Esophagus muscularis mucosa (tissue), 4 donors: ENCODE results near the gene LYSMD4. TPM values are rescaled to one million over a fixed set of nuclear protein-coding genes. Genes with fewer than 3 reads are reported as not detected.

Experiments used
- DNase-seq: peaks from one replicate; pipeline ENCODE4 v3.0.0-alpha.2; 2017; ENCODE audit errors: extremely low spot score
- H3K27ac ChIP-seq, 4 donors: fragments of 200-600 bp; sonication (generic); replicated peaks in 1 of 4; 1 replicate in 3 of 4; 2 replicates in 1 of 4; pipeline ENCODE4 v1.5.1; 2016 to 2019; ENCODE audit warnings: mild to moderate bottlenecking in 1 of 4
- H3K27me3 ChIP-seq, 4 donors: fragments of 200-600 bp; sonication (generic); one replicate each; pipeline versions ENCODE4 v1.5.1 to v1.6.0; 2016 to 2019
- H3K36me3 ChIP-seq, 4 donors: fragments of 200-600 bp; sonication (generic); one replicate each; pipeline ENCODE4 v1.5.1; 2016 to 2019
- H3K4me1 ChIP-seq, 4 donors: fragments of 200-600 bp; sonication (generic); one replicate each; pipeline ENCODE4 v1.5.1; 2016 to 2019
- H3K4me3 ChIP-seq, 4 donors: fragments of 200-600 bp; sonication (generic); 1 replicate in 2 of 4; 2 replicates in 2 of 4; pipeline ENCODE4 v1.5.1; 2016 to 2019; ENCODE audit warnings: mild to moderate bottlenecking in 4 of 4, moderate library complexity in 1 of 4
- H3K9me3 ChIP-seq, 4 donors: fragments of 200-600 bp; sonication (generic); 1 replicate in 3 of 4; 2 replicates in 1 of 4; pipeline ENCODE4 v1.5.1; 2016 to 2019
- EP300 ChIP-seq: sonication (generic); formaldehyde crosslinking; IDR thresholded peaks from one replicate; pipeline ENCODE4 v1.6.1; 2017; ENCODE audit warnings: antibody characterized with exemption
- POLR2A ChIP-seq: fragments of 450-650 bp; IDR thresholded peaks from one replicate; pipeline ENCODE4 v1.6.1; 2017; ENCODE audit warnings: antibody characterized with exemption, moderate library complexity, mild to moderate bottlenecking, low read depth
- POLR2AphosphoS5 ChIP-seq, 2 donors: sonication (generic); formaldehyde crosslinking; IDR thresholded peaks; one replicate each; pipeline ENCODE4 v1.6.1; 2017; ENCODE audit warnings: antibody characterized with exemption in 2 of 2
- WGBS: methylation state at CpG from one replicate; pipeline ENCODE4 v1.1.5; 2018; 5-methylcytosine and 5-hydroxymethylcytosine counted together
- intact Hi-C: fragments of 100-400 bp; cut with DNase I; formaldehyde crosslinking; loops from one replicate; pipeline ENCODE4 v1.15.1; 2023
- total RNA-seq, 4 donors: library from RNA; depleted of rRNA; stranded (reverse); fragments of >200 nt; gene quantifications; one replicate each; pipeline versions ENCODE4 v1.1.0 to v1.2.1, GENCODE V29; 2016
- TF ChIP-seq, protein P1 (sequence below), 3 experiments: fragments of 200-600 bp in 2 of 3; fragments of 450-650 bp in 1 of 3; sonication (generic) in 2 of 3; IDR thresholded peaks; one replicate each; pipeline ENCODE4 v1.5.1; 2017 to 2019; ENCODE audit warnings: antibody characterized with exemption in 3 of 3, mild to moderate bottlenecking in 2 of 3, moderate library complexity in 1 of 3

LYSMD4 gene
- total RNA-seq, 4 donors from 2014 or later, result 7.6 to 15.8 (median 15.2) TPM

- peak overlapping the region in 2 of 4 donors; percentile 38 to 68 for H3K27ac ChIP-seq
- TF ChIP-seq POLR2AphosphoS5 (IDR thresholded peaks at IDR 0.05), result no peak
- TF ChIP-seq POLR2A, result no peak
- no peak for TF ChIP-seq EP300
- TF ChIP-seq, protein P1, sequence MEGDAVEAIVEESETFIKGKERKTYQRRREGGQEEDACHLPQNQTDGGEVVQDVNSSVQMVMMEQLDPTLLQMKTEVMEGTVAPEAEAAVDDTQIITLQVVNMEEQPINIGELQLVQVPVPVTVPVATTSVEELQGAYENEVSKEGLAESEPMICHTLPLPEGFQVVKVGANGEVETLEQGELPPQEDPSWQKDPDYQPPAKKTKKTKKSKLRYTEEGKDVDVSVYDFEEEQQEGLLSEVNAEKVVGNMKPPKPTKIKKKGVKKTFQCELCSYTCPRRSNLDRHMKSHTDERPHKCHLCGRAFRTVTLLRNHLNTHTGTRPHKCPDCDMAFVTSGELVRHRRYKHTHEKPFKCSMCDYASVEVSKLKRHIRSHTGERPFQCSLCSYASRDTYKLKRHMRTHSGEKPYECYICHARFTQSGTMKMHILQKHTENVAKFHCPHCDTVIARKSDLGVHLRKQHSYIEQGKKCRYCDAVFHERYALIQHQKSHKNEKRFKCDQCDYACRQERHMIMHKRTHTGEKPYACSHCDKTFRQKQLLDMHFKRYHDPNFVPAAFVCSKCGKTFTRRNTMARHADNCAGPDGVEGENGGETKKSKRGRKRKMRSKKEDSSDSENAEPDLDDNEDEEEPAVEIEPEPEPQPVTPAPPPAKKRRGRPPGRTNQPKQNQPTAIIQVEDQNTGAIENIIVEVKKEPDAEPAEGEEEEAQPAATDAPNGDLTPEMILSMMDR (IDR thresholded peaks at IDR 0.05), result no peak
Observed at GRCh38 chr15:99718421-99718820, 14.8 kb downstream of the LYSMD4 start.

DNA sequence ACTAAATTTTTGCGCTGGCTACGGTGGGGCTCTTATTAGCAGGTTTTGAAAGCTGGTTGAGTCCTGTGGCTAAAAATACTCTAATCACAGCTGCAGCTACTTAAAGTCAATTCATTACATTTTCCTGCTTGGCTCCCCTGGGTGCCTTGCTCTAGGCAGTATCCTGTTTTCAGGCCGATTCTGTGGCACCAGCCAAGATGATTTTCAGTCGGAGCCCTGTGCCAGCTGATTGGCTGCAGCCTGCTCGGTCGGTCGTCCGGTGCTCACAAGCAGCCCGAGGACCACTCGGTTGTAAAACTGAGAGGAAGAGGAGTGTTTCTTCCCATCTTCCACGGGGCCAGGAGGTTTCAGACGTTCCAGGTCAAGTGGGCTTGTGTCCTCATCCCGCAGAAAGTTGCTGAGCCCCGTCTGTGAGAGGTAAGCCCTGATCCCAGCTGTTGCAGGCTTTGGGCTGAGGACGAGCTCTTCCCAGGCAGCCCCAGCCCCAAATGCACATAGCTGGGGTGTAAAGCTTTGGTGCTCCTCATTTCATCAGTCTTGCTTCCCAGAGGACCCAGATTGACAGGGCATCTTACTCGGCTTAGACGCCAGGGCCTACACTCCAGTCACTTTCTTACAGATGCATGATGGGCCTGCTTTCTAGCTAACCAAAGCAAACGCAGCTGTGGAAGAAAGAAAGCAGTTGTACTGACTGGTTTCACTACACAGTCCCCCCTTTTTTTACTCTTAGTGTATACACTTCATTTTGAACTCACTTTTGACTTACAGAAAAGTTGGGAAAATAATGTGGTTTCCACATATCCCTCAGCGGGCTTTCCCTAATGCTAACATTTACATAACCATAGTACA lies 15.9 kb downstream of the LYSMD4 start:
- intact Hi-C loops, result no loop called here

More at GRCh38 chr15:99718421-99718820, 14.8 kb downstream of the LYSMD4 start:
- WGBS, result 78% methylated on average over 4 of the region's 4 CpGs
- no peak overlapping the region for H3K4me3 ChIP-seq
- no peak for DNase-seq
- H3K4me1 ChIP-seq, result peaks cover 35 to 53% (median 40%) of the 10 kb centered on the region in 4 donors
- H3K27me3 ChIP-seq, result no peaks in the 10 kb centered on the region
- peaks cover 0 to 39% (median 13%) of the 10 kb centered on the region in 4 donors for H3K36me3 ChIP-seq
- no peaks in the 10 kb centered on the region for H3K9me3 ChIP-seq
- intact Hi-C loops, result no loop called here

DNA sequence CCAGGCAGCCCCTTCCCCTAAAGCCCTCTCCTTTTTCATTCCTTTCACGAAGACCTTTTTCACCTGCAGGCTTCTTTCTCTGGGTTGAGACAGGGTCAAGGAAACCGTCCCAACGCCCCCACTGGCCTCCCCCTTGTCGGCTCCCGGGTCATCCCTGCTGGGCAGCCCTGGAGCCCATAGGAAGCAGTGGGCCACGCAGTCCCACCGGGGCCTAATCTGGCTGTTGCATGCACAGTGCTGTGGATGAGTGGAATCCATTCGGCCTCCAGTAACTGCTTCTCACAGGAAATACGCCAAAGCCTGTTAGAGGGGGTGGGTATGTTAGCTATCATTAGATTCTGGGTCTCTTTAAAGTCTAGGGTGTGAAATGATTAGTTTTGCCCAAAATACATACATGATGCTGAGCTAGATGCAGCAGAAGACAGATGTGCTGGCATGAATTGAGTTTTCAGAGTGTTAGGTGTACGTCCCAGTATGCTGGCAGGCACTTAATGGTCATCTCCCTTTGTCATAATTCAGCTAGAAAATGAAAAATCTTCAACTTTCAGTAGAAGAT lies 16.6 kb downstream of the LYSMD4 start:
- intact Hi-C loops, result no loop called here
- WGBS, result 70% methylated on average over 10 of the region's 10 CpGs
- H3K4me1 ChIP-seq, result peaks cover 41 to 56% (median 45%) of the 10 kb centered on the region in 4 donors
- H3K27ac ChIP-seq, result peak overlapping the region; percentile 38 to 78 (median 62)
- no peaks in the 10 kb centered on the region for H3K27me3 ChIP-seq
- H3K9me3 ChIP-seq, result no peaks in the 10 kb centered on the region
- peaks cover 3 to 56% (median 30%) of the 10 kb centered on the region in 4 donors for H3K36me3 ChIP-seq
- peak overlapping the region; percentile 5 to 25 (median 18) for H3K4me3 ChIP-seq
- DNase-seq, result no peak
- no peak for TF ChIP-seq EP300
- TF ChIP-seq POLR2AphosphoS5 (IDR thresholded peaks at IDR 0.05), result no peak
- TF ChIP-seq POLR2A, result no peak
- TF ChIP-seq, protein P1 (IDR thresholded peaks at IDR 0.05), result no peak

More for the DNA sequence above, 15.9 kb downstream of the LYSMD4 start:
- H3K36me3 ChIP-seq, result peaks cover 1 to 48% (median 23%) of the 10 kb centered on the region in 4 donors
- H3K9me3 ChIP-seq, result no peaks in the 10 kb centered on the region
- peak overlapping the region; percentile 38 to 78 (median 62) for H3K27ac ChIP-seq
- no peak for DNase-seq
- TF ChIP-seq POLR2AphosphoS5 (IDR thresholded peaks at IDR 0.05), result peak in 1 of 2 donors; percentile 29
- no peak for TF ChIP-seq EP300
- no peak for TF ChIP-seq POLR2A
- no peaks in the 10 kb centered on the region for H3K27me3 ChIP-seq
- peak overlapping the region; percentile 5 to 25 (median 18) for H3K4me3 ChIP-seq
- WGBS, result 48% methylated on average over 8 of the region's 19 CpGs
- peaks cover 36 to 54% (median 42%) of the 10 kb centered on the region in 4 donors for H3K4me1 ChIP-seq

DNA sequence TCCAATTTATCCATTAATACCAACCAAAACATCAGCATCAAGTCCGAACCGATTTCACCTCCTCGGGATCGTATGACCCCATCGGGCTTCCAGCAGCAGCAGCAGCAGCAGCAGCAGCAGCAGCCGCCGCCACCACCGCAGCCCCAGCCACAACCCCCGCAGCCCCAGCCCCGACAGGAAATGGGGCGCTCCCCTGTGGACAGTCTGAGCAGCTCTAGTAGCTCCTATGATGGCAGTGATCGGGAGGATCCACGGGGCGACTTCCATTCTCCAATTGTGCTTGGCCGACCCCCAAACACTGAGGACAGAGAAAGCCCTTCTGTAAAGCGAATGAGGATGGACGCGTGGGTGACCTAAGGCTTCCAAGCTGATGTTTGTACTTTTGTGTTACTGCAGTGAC lies 20.8 kb downstream of the LYSMD4 start:
- Histone ChIP-seq H3K9me3 (no peaks in the 10 kb centered on the region), H3K4me3 (no peak overlapping the region), H3K27me3 (no peaks in the 10 kb centered on the region), H3K36me3 (peaks cover 3 to 69% (median 45%) of the 10 kb centered on the region in 4 donors), H3K27ac (peak overlapping the region in 1 of 4 donors; percentile 56), H3K4me1 (peaks cover 55 to 71% (median 61%) of the 10 kb centered on the region in 4 donors)
- 74% methylated on average over 15 of the region's 18 CpGs for WGBS
- TF ChIP-seq, protein P1 (IDR thresholded peaks at IDR 0.05), result no peak
- no peak for TF ChIP-seq POLR2AphosphoS5 (IDR thresholded peaks at IDR 0.05)
- no peak for TF ChIP-seq EP300
- TF ChIP-seq POLR2A, result no peak
- no peak for DNase-seq
- intact Hi-C loops, result no loop called here

DNA sequence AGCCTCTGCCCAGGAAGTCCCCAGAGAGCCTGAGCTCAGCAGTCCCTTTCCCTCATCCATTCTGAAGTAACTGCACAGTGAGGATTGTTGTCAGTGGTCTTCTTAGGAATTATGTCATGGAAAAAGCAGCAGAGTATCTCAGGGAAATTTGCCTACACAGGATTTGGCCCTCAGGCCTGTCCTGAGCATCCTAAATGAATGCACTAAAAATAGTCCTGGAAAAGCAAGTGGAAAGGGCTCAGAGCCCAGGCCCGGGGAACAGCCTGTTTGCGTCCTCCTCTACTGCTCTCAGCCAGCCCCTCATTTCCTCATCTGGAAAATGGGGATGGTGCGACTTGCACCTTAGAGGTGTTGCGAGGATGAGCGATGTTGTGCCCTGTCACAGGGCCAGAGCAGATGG lies 21.6 kb downstream of the LYSMD4 start:
- peaks cover 55 to 70% (median 60%) of the 10 kb centered on the region in 4 donors for H3K4me1 ChIP-seq
- DNase-seq, result no peak
- TF ChIP-seq EP300 (no peak), POLR2AphosphoS5 (IDR thresholded peaks at IDR 0.05) (peak in 1 of 2 donors; percentile 8)
- TF ChIP-seq, protein P1 (IDR thresholded peaks at IDR 0.05), result no peak
- peaks cover 3 to 68% (median 45%) of the 10 kb centered on the region in 4 donors for H3K36me3 ChIP-seq
- H3K27me3 ChIP-seq, result no peaks in the 10 kb centered on the region
- WGBS, result 76% methylated on average over 5 of the region's 5 CpGs
- intact Hi-C loops, result no loop called here
- H3K9me3 ChIP-seq, result no peaks in the 10 kb centered on the region
- no peak overlapping the region for H3K4me3 ChIP-seq
- peak overlapping the region; percentile 20 to 56 (median 36) for H3K27ac ChIP-seq
